ENCODE measurements around the gene SLC35A5. TPM values are rescaled to one million over a fixed set of nuclear protein-coding genes. Genes with fewer than 3 reads are reported as not detected.
"Not testable (repeated sequence)": the region's sequence is repeated elsewhere in the genome, so short reads cannot be mapped to it uniquely, and the experiment has no call there.

SLC35A5 gene
- total RNA-seq, 1 donor from 2014 or later = 20.9 TPM

- H3K4me3 ChIP-seq (ENCODE audit: low read depth, low read length) = peak overlapping the region; percentile 62
- no peak for TF ChIP-seq CTCF (conservative IDR thresholded peaks at IDR 0.05; ENCODE audit: low read depth, low read length)
- DNase-seq (ENCODE audit: low read depth) = no peak
These were observed 1.5 kb upstream of the SLC35A5 start for GRCh38 chr3:112560307-112560706.

GRCh38 chr3:112560721-112561483 is 943 bp upstream of the SLC35A5 start:
- peak overlapping the region; percentile 62 for H3K4me3 ChIP-seq (ENCODE audit: low read depth, low read length)
- TF ChIP-seq CTCF (conservative IDR thresholded peaks at IDR 0.05; ENCODE audit: low read depth, low read length) = no peak
- peak; percentile 46 for DNase-seq (ENCODE audit: low read depth)

GRCh38 chr3:112561484-112561733 is 436 bp upstream of the SLC35A5 start:
- no peak for DNase-seq (ENCODE audit: low read depth)
- peak overlapping the region; percentile 62 for H3K4me3 ChIP-seq (ENCODE audit: low read depth, low read length)
- no peak for TF ChIP-seq CTCF (conservative IDR thresholded peaks at IDR 0.05; ENCODE audit: low read depth, low read length)

- not testable (repeated sequence) for H3K4me3 ChIP-seq (ENCODE audit: low read depth, low read length); DNase-seq (ENCODE audit: low read depth)
These were observed 2.5 kb downstream of the SLC35A5 start for GRCh38 chr3:112564247-112564939.

- no peak overlapping the region for H3K4me3 ChIP-seq (ENCODE audit: low read depth, low read length)
- no peak for DNase-seq (ENCODE audit: low read depth)
- no peak for TF ChIP-seq CTCF (conservative IDR thresholded peaks at IDR 0.05; ENCODE audit: low read depth, low read length)
These were observed 3.1 kb downstream of the SLC35A5 start for GRCh38 chr3:112564940-112565305.

GRCh38 chr3:112568642-112569041 is 6.8 kb downstream of the SLC35A5 start:
- no peak for DNase-seq (ENCODE audit: low read depth)
- H3K4me3 ChIP-seq (ENCODE audit: low read depth, low read length) = no peak overlapping the region
- TF ChIP-seq CTCF (conservative IDR thresholded peaks at IDR 0.05; ENCODE audit: low read depth, low read length) = no peak

- H3K4me3 ChIP-seq (ENCODE audit: low read depth, low read length) = no peak overlapping the region
These were observed 7.4 kb downstream of the SLC35A5 start for GRCh38 chr3:112569265-112569664.

More at GRCh38 chr3:112569265-112569664, 7.4 kb downstream of the SLC35A5 start:
- DNase-seq (ENCODE audit: low read depth) = no peak
- no peak for TF ChIP-seq CTCF (conservative IDR thresholded peaks at IDR 0.05; ENCODE audit: low read depth, low read length)

Data from epithelial cell of proximal tubule (primary cell).